Measurements from ENCODE around the gene MARCHF9.

- TF ChIP-seq CTCF (IDR thresholded peaks at IDR 0.05): no peak
- TF ChIP-seq POLR2A (IDR thresholded peaks at IDR 0.05): no peak
These were observed 38.6 kb upstream of the MARCHF9 start for GRCh38 chr12:57716305-57716704.
